GM21360 (cell line): ENCODE data around the gene ULK2.
"Not testable (repeated sequence)": the region's sequence is repeated elsewhere in the genome, so short reads cannot be mapped to it uniquely, and the experiment has no call there.

Experiments
- ATAC-seq: cut with Tn5 transposase; IDR thresholded peaks from one replicate; pipeline ENCODE4 v1.9.1; 2021; ENCODE audit warnings: mild to moderate bottlenecking, moderate library complexity; ENCODE audit not compliant: unreplicated experiment

ULK2 gene

DNA sequence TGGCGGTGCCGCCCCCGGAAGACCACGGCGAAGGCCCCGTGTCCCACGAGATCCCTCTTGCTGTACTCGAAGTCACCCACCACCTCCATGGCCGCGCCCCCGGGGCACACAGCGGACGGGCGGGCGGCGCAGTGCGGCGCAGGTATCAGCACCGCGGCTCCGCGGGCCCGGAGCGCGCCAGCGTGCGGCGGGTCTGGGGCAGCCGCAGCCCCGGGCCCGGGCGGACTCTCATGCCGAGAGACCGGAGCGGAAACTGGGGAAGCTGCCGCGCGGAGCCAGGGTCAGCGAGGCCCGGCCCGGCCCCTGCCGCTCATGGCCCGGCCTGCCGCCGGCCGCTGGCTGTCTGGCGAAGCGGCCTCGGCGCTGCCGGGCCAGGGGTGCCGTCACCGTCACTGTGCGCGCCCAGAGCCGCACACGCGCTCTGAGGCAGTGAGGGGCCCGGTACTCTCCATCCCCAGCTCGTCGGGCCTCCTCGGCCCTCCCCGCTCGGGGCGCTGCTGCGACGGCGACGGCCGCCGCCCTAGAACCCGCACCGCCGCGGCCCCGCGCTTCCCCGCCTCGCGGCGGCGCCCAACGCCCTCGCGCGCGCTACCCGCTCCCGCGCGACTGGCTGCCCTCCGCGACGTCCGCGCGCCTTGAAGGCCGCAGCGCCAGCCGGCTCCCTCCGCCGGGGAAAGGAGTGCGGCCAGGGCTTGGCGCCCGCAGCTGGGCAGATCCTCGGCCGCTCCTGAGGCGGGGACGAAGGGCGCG, at the start of gene ULK2:
Gene ULK2 (minus strand): TSS at position 608 of the 750 bp plus-strand sequence. CDS start 519 bp downstream, at position 89.
- peak; percentile 49 for ATAC-seq

DNA sequence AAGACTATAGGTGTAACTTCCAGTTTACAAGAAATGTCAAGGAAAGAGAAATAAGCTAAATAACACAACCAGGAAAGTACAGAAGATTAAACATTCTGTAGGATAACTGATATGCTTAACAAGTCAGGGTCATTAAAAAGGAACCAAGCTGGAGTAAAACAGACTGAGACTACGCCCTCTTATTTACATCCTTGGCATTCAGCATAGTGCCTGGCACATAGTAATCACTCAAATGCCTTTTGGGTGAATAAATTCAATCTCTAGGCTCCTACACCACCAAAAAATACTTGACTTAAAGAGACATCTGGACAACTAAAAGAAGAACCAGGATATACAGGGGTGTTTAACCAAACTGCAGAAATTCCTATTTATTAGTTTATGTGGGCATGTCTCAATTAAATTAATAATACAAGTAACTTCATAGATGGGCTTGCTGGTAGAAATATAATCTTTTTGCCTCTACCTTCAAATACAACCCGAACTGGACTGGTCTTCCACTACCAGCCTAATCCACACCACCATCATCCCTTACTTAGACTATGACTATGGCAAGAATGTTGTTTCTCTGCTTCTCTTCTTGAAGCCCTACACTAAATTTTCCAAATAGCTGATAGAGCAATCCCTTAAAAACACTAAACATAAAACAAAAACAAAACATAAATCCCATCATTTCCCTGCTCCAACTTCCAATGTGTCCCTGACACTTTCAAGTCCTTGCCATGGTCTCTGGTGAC, 47.7 kb upstream of the ULK2 start:
- ATAC-seq: no peak

DNA sequence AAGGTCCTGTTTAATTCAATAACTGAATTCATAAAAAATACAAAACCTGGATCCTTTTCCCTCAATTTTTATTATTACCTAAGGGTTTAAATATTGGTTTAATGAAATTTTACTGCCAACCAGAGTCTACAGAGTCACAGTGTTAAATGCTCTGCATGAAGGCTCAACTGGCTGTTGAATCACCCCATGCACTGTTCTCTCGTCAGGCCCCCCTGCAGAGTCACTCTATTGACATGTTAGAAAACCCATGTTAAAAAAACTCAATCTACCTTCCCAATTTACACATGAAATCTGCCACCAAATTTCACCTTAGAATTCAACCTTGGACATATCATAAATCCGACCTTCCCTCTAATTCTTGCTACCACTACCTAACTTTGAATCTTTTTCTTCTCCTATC, 43.3 kb upstream of the ULK2 start:
- ATAC-seq: no peak

DNA sequence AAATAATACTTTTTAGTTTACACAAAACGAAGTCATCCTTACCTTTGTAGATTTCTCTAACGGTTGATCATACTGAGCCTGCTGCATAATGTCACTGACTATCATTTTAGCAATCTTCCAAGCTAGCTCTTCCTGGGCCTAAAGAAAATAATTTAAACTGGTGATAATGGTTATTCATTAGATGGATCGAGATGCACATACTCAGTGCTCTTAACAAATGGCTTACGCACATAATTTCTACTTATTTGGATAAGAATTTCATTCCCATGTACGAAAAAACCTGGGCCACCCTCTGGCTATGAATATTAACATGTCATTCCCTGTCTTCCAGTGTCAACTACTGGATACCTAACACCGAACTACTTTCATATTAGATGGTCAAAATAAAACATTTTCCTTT, 41.4 kb upstream of the ULK2 start:
- no peak for ATAC-seq

DNA sequence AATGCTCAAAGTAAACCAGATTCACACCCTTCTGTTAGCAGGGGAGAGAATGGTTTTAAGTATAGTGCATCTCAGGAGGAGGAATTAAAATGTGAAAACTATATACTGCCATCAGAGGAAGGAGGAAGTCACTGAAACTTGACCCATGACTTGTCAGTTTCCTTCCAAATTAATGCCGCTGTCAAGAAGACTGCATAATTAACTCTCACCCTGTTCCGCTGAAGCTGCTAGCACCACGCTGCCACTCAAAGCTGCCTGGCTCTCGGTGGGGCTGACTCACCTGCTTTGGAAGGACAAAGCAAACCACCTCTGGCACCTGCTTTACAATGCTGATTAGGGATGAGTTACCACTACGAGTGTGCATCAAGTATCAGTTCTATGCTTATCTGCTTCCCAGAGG, 37.8 kb upstream of the ULK2 start:
- no peak for ATAC-seq

DNA sequence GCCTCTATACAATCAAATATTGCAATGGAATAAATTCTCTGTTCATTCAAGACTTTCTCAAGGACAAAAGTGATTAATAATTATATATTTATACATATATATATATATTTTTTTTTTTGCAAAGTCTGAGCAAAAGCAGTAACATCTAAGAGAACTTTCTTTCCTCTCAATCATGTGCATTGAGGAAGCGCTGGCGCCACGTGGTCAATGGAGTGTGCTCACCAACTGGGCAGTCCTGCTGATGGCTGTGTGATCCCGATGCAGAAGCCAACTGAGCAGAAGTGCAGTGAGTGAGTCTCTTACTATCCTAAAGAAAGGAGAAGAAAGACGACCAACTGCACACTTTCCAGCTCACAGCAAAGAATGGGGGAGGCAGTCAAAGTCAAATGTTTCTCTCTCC, 37.2 kb upstream of the ULK2 start:
- ATAC-seq: no peak

DNA sequence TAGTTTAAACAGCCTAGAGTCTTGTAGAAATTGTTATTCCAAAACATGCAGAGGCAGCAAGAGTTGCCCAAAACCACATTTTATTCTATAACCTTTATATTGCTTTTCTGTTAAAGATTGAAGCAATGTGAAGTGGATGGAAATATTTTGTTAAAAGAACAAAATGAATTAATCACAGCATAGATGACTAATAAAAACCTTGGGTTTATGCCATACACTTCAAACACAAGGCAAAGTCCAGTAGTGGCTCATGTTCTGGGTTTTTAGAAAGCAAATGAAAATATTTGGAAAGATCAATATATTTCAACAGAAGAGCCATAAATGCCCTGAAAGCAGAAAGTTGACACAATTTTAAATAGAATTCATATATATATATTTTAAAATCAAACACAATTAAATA, 36.7 kb upstream of the ULK2 start:
- no peak for ATAC-seq

DNA sequence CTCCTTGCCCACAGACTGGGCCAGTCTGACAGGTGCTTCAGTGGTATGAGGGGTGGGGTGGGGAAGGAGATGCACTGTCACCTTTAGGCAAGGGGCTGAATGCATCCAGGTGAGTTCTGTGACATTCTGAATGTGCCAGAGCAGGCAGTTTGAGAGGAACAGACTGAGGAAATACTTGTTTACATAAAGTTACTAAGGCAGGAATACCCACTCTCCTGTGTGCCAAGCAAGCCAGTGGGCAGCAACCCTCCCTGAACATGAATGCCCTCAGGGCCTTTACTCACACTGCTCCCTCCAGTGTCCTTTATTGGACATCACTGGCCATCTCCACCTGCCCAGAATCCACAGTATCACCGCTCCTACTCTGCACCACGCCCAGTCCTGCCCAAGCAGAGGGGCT, 33.1 kb upstream of the ULK2 start:
- ATAC-seq: no peak

DNA sequence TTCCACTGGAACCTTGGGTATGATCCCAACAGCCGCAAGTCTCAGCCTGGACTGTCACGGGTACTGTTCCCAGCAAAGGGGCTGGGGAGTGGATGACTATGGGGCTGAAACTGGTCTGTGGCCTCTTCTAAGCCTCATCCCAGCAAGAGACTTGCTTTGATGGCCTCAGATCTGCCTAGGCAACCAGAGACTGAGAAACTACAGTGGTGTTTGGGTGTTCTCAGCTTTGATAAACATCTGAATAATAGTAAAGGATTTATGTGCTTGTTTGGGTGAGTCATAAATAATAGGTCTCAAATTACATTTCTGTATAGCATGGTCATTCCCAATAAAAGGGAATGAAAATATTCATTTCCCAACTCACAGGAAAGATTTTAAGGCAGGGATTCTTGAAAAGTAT, 30.2 kb upstream of the ULK2 start:
- ATAC-seq: no peak

DNA sequence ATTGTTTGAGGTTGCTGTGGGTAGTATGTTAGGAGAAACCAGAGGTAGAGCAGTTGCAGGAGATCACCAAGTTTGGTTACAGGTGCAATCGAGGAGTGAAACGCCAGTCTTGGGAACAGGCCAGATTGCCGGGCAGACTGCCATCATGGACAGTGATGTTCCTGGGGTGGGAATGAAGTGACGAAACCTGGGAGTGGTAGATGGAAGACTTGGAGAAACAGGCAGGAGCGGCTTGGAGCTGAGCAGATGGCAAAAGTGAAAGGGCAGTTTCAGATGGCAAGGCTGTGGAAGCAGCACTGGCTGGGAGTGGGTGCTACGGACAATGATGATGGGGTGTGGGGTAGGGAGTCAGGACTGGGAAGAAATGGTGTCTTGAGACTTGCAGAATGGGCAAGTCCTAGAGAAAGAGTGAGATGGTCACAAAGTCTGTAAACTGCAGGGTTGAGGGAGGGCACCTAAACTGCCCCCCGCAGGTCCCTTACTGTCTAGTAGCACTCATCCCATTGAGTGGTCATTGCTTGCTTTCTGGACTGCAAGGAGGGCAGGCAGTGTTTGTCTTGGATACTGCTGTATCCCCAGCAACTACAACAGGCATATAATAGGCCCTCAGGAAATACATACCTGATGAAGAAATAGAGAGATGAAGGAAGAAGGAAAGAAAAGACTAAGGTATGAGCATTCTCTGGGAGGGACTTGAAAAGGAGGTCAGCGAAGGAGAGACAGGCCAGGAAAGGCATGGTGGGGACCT, 29.5 kb upstream of the ULK2 start:
- ATAC-seq: no peak

DNA sequence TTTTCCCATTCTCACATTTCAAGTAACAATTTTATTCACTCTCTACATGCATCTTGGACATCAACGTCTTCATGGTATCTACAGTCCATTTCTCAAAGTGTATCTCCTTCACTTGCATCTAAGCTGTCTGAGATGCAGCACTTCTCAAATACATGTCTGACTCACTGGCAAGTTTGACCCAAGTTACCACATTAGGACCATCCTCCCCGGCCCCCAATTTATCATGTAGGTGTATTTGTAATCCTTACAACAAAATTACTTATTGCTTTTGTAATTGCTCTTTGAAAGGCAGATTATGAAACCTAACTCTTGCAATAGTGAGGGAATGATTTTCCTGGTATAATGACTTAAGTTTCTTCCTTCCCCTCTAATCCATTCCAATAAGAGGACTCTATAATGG, 28.9 kb upstream of the ULK2 start:
- ATAC-seq: no peak

DNA sequence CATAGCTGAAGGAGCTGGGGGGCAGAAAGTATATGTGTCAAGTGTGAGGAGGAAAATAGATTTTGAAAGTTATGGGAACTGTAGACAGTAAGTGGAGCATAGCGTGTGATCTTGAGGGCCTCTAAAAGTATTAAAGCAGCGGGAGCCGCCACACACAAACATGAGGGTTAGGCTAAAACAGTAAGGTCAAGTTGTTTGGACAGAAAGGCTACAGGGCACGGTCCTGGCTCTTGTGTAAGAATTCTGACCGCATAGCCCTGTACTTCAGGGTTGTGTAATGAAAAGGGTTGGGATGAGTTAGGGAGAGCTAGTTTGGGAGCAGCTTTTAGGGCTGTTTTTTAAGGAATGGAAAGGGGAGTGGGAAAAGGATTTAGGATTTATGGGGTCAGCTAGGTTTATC, 22.8 kb upstream of the ULK2 start:
- not testable (repeated sequence) for ATAC-seq

DNA sequence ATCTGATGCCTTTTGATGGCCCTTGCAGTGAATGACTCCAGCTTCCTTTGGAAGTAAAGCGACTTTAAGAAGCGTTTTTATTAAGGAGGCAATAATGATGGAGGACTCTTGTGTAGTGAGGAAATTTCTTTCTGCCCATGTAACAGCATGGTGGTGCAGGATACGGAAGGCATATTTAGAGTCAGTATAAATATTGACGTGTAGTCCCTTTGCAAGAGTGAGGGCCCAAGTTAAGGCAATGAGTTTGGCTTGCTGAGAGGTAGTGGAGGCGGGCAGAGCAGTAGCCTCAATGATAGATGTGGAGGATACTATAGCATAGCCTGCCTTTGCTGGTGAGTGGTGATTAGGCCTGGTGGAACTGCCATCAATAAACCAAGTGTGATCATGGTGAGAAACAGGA, 22.3 kb upstream of the ULK2 start:
- not testable (repeated sequence) for ATAC-seq

DNA sequence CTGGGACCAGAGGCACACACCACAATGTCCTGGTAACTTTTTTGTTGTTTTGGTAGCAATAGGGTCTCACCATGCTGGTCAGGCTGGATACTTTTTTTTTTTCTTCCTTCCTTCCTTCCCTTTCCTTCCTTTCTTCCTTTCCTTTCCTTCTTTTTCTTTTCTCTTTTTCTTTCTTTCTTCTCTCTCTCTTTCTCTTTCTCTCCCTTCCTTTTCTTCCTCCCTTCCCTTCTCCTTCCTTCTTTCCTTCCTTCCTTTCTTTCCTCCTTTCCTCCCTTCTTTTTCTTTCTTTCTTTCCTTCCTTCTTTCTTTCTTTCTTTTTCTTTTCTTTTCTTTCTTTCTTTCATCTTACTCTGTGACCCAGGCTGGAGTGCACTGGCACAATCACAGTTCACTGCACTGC, 18.4 kb upstream of the ULK2 start:
- ATAC-seq: no peak

DNA sequence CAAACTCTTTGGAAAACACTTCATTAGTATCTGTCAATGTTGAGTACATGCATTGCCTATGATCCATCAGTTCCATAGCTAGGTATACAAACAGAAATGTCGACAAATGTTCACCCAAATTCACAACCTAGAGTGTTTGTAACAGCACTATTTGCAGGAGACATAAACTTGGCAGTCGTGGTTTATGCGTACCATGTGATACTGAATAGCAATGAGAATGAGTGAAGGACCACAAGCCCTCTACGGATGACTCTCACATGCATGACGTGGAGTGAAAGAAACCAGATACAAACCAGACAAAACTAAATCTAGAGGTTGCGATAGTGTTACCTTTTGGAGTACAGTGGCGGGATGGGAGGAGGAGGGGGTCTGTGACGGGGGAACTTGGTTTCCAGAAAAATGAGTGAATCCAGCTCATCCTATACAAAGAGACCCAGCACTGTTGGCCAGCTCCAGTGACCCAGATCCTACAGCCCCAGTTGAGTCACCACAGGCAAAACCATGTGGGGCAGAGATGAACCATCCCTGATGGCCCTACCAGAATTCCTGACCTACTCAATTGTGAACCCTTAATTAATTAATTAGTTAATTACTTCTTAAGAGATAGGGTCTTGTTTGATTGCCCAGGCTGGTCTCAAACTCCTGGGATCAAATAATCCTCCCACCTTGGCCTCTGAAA, 15.9 kb upstream of the ULK2 start:
- ATAC-seq: no peak

DNA sequence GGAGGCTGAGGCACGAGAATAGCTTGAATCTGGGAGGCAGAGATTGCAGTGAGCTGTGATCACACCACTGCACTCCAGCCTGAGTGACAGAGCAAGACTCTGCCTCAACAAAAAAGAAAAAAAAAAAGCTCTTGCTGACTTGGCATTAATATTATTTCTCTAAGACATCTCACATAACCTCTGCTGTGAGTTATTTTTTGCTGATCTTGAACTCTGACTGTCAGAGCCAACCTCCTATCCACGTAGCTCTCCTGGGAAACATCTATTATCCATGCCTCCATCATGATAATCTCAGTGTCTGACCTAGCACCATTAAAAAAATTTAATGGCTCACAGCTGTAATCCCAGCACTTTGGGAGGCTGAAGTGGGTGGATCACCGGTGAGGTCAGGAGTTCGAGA, 12.7 kb upstream of the ULK2 start:
- ATAC-seq: no peak

DNA sequence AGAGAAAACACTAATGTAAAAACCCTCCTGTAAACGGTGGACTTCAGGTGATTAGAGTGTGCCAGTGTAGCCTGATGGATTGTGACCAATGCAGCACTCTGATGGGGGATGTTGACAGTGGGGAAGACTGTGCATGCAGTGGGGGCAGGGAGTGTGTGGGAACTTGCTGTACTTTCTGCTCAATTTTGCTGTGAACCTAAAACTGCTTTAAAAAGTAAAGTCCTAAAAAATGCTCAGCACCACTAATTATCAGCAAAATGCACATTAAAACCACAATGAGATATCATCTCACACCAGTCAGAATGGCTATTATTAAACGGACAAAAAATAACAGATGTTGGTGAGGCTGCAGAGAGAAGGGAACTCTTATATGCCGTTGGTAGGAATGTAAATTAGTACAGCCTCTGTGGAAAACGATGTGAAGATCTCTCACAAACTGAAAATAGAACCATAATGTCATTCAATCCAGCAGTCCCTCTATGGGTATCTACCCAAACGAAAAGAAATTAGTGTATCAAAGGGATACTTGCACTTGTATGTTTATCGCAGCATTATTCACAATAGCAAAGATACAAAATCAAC, 9.7 kb upstream of the ULK2 start:
- no peak for ATAC-seq

DNA sequence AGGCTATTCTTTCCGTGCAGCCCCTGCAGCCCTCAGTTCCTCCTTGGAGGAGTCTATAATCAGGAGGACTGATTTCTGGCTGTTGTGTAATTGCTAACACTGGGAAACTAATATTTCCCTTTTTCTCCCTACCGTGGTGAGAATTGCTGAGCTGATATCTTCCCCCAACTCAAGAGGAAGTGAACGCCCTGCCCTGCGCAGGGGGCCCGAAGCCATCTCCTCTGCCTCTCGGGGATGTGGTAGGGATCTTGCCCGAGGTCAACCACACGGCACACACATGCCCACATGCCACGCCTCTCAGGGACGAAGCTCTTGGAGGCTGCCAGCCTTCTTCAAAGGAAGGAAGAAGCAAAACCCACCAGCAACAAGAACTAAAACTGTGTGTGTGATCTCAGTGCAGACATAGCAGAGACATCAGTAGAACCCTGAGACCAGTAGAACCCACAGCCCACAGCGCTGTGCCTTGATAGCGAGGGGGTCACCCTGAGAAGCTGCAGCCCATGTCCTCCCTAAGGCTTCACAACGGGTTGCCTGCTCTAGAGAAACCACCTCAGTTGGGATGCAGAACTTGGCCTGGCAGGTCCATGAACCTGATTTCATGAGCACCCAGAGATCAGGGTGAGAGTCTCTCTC, 8.9 kb upstream of the ULK2 start:
- no peak for ATAC-seq

DNA sequence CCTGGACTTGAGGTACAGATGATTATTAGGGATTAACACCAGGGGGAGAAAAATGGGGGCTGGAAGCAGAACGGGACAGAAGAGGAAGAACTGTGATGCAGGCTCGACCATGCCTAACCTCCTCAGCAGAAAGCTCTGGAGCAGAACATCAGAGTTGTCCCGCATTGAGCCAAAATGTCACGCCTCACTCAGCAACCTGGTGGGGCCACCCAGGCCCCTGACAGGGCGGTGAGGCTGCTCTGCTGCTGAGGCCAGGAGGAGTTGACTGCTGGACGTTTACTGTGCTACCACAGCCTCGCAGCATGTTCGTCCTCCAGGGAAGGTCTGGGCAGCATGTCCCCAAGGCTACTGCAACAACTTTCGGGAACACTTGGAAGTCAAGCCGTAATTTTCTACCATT, 6.5 kb upstream of the ULK2 start:
- ATAC-seq: no peak

DNA sequence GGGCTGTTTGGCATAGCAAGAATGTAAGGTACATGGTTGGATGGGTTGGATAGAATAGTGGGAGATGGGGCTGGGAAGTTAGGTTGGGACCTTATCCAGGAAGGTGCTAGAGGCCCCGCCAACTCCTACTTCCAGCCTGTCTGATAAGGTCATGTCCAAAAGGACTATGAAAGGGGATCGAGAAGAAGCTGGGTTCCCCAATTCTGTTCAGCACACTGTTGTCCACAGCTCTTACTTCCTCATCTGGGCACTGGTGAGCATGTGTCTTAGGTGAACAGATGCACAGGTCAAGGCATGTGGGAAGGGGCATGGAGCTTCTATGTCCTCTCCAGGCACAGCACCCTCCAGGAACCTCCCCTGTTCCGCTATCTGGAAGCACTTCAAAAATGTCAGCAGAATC, 5.6 kb upstream of the ULK2 start:
- ATAC-seq: no peak

DNA sequence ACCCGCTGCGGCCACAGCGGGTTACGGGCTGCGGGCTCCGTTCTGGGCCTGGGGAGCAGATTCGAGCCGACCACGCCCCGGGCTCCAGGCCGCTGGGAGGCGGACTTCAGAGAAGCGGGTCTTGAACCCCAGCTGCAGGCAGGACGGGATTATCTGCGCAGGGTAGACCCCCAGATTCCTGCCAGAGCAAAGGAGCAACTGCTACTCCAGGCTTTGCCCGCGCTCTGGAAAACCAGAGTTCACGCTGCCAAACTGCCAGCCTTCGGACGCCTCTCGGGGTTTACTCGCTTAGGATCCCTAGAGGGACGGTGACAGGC, 301 bp upstream of the ULK2 start:
- no peak for ATAC-seq
